MCF 10A (cell line): ENCODE data around the gene PRDM5. TPM values are rescaled to one million over a fixed set of nuclear protein-coding genes. Genes with fewer than 3 reads are reported as not detected.

ENCODE experiments used
- BruUV-seq: library from RNA; stranded (reverse); fragments of 400-500 nt; replicated peaks from 2 replicates; lab custom pipeline; 2021; lab: Mats Ljungman, UMichigan
- CTCF ChIA-PET: fragments of 300-600 bp; sonication (Branson Sonifier 250); formaldehyde crosslinking; extraction: SDS; loops from one replicate; lab custom pipeline; 2021; ENCODE audit warnings: antibody characterized with exemption, inconsistent platforms; lab: Yijun Ruan, JAX
- POLR2A ChIA-PET: fragments of 300-600, 350-650 bp; sonication (Branson Sonifier 250); formaldehyde crosslinking; extraction: SDS; loops from one replicate; lab custom pipeline; 2020; ENCODE audit warnings: antibody characterized with exemption, inconsistent platforms; lab: Yijun Ruan, JAX
- DNase-seq: peaks from one replicate; pipeline ENCODE4 v3.0.0-alpha.2; 2018; ENCODE audit not compliant: unreplicated experiment
- H3K27ac Mint-ChIP-seq: one replicate; pipeline ENCODE4 v1.8.0; 2022; ENCODE audit warnings: mild to moderate bottlenecking, low read depth, mixed read lengths; ENCODE audit not compliant: unreplicated experiment
- H3K27me3 Mint-ChIP-seq: one replicate; pipeline ENCODE4 v1.8.0; 2022; ENCODE audit warnings: mixed read lengths; ENCODE audit not compliant: insufficient read depth, unreplicated experiment
- H3K36me3 Mint-ChIP-seq: one replicate; pipeline ENCODE4 v1.8.0; 2022; ENCODE audit warnings: mild to moderate bottlenecking, moderate library complexity, mixed read lengths; ENCODE audit not compliant: insufficient read depth, unreplicated experiment
- H3K4me1 Mint-ChIP-seq: one replicate; pipeline ENCODE4 v1.8.0; 2022; ENCODE audit warnings: mixed read lengths; ENCODE audit not compliant: insufficient read depth, unreplicated experiment
- H3K4me3 Mint-ChIP-seq: one replicate; pipeline ENCODE4 v1.8.0; 2022; ENCODE audit warnings: mild to moderate bottlenecking, moderate library complexity, mixed read lengths; ENCODE audit not compliant: unreplicated experiment
- H3K9me3 Mint-ChIP-seq: one replicate; pipeline ENCODE4 v1.8.0; 2022; ENCODE audit warnings: mixed read lengths; ENCODE audit not compliant: unreplicated experiment
- intact Hi-C: fragments of 100-400 bp; cut with micrococcal nuclease; formaldehyde crosslinking; loops from 2 replicates; pipeline ENCODE4 v1.14.1; 2022
- total RNA-seq: library from RNA; stranded (reverse); gene quantifications from 2 replicates; pipeline ENCODE4 v1.2.3, GENCODE V29; 2022
- TF ChIP-seq, protein P1 (sequence below): fragments of 200-600 bp; IDR thresholded peaks from one replicate; pipeline ENCODE4 v1.8.0; 2022; ENCODE audit warnings: antibody characterized with exemption, mild to moderate bottlenecking; ENCODE audit not compliant: unreplicated experiment

The PRDM5 gene
- total RNA-seq, 1 experiment from 2014 or later = 7.3 TPM

DNA sequence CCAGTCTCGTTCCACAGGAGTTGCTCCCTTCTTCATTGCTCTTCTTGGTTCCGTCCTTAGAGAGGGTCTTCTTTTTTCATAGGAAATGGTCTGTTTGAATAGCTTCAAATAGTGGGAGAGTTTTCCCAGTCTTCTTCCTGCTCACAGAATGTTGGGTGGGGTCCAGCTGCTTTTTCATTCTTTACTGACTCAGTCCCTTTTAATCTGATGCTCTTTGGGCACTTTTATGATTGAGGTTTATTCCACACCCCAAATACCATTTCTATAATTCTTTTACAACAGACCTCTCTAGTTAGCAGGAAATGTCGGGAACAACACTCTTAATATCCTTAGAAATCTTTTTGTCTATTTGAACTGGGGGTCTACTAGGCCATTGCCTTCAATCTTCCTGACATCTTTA lies 239.5 kb downstream of the PRDM5 start:
- intact Hi-C loops = no loop called here
- Mint-ChIP-seq H3K9me3 (no peaks in the 10 kb centered on the region), H3K27ac (peak overlapping the region; percentile 4), H3K4me1 (no peaks in the 10 kb centered on the region), H3K27me3 (no peaks in the 10 kb centered on the region), H3K36me3 (no peaks in the 10 kb centered on the region), H3K4me3 (no peak overlapping the region)
- TF ChIP-seq, protein P1, sequence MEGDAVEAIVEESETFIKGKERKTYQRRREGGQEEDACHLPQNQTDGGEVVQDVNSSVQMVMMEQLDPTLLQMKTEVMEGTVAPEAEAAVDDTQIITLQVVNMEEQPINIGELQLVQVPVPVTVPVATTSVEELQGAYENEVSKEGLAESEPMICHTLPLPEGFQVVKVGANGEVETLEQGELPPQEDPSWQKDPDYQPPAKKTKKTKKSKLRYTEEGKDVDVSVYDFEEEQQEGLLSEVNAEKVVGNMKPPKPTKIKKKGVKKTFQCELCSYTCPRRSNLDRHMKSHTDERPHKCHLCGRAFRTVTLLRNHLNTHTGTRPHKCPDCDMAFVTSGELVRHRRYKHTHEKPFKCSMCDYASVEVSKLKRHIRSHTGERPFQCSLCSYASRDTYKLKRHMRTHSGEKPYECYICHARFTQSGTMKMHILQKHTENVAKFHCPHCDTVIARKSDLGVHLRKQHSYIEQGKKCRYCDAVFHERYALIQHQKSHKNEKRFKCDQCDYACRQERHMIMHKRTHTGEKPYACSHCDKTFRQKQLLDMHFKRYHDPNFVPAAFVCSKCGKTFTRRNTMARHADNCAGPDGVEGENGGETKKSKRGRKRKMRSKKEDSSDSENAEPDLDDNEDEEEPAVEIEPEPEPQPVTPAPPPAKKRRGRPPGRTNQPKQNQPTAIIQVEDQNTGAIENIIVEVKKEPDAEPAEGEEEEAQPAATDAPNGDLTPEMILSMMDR = no peak
- BruUV-seq = no TSS peak
- ChIA-PET CTCF (interaction anchor here (0.7 kb wide), 1 partner anchor 83 kb away, joined by 3 read pairs; no protein-coding TSS in a partner anchor), POLR2A (interaction anchor here (0.9 to 1.1 kb wide), 2 partner anchors 8 to 210 kb away, joined by 3 to 4 read pairs; no protein-coding TSS in a partner anchor)
- DNase-seq = no peak

DNA sequence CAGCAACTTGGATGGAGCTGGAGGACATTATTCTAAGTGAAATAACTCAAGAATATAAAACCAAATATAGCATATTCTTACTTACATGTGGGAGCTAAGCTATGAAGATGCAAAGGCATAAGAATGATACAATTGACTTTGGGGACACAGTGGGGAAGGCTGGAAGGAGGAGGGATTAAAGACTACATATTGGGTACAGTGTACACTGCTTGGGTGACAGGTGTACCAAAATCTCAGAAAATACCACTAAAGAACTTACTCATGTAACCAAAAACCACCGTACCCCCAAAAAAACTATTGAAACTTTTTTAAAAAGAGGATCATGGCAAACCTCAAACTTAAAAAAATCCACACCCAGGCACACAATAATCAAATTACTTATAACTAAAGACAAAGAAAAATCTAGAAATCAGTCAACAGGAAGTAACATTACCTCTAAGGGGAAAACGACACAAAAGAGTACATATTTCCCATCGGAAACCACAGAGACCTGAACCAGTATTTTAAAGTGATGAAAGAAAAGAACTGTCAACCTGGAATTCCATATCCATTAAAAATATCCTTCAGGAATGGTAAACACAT lies 241.8 kb downstream of the PRDM5 start:
- no peak overlapping the region for H3K4me3 Mint-ChIP-seq
- CTCF ChIA-PET = no interaction called here
- no peaks in the 10 kb centered on the region for H3K9me3 Mint-ChIP-seq
- H3K4me1 Mint-ChIP-seq = no peaks in the 10 kb centered on the region
- BruUV-seq = no TSS peak
- no peak for DNase-seq
- POLR2A ChIA-PET = no interaction called here
- H3K36me3 Mint-ChIP-seq = no peaks in the 10 kb centered on the region
- no peak overlapping the region for H3K27ac Mint-ChIP-seq
- intact Hi-C loops = no loop called here
- H3K27me3 Mint-ChIP-seq = no peaks in the 10 kb centered on the region
- TF ChIP-seq, protein P1 = no peak

DNA sequence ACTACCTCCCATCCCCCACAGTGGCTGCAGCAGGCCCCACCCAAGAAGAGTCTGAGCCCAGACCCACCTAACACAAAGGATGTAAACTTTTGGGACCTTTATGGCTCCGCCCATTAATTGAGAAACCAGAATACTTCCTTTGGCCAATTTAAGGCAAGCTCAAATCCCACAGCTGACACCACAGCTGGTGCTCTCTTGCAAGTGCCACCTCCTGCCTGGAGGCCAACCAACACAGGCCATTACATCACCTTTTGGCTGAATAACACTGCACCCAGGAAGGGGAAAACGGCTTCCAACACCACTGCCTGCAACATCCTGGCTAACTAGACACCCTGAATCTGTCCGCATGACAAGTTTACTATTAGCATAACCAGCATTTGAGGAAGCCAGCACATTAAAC lies 248.8 kb downstream of the PRDM5 start:
- Mint-ChIP-seq H3K36me3 (peaks cover 4% of the 10 kb centered on the region), H3K27me3 (no peaks in the 10 kb centered on the region), H3K9me3 (peaks cover 10% of the 10 kb centered on the region), H3K4me3 (no peak overlapping the region), H3K4me1 (no peaks in the 10 kb centered on the region), H3K27ac (no peak overlapping the region)
- ChIA-PET CTCF (no interaction called here), POLR2A (no interaction called here)
- TF ChIP-seq, protein P1 = no peak
- intact Hi-C loops = no loop called here
- BruUV-seq = no TSS peak
- no peak for DNase-seq

GRCh38 chr4:120672558-120673147 lies 249.9 kb downstream of the PRDM5 start:
- TF ChIP-seq, protein P1 = no peak
- no peak for DNase-seq
- H3K4me3 Mint-ChIP-seq = no peak overlapping the region
- H3K27me3 Mint-ChIP-seq = no peaks in the 10 kb centered on the region
- POLR2A ChIA-PET = no interaction called here
- peaks cover 10% of the 10 kb centered on the region for H3K9me3 Mint-ChIP-seq
- no peak overlapping the region for H3K27ac Mint-ChIP-seq
- no TSS peak for BruUV-seq
- no peaks in the 10 kb centered on the region for H3K4me1 Mint-ChIP-seq
- intact Hi-C loops = no loop called here
- CTCF ChIA-PET = no interaction called here
- peaks cover 4% of the 10 kb centered on the region for H3K36me3 Mint-ChIP-seq
